ENCODE data around the gene SUFU.
"Not testable (repeated sequence)": the region's sequence is repeated elsewhere in the genome, so short reads cannot be mapped to it uniquely, and the experiment has no call there.

SUFU gene

GRCh38 chr10:102514487-102515311 is 10.9 kb downstream of the SUFU start:
- no peak for DNase-seq (ENCODE audit: low read depth in 2 of 2)

- DNase-seq (ENCODE audit: low read depth in 2 of 2): no peak
Measured at GRCh38 chr10:102515724-102516123, 12.0 kb downstream of the SUFU start.

- DNase-seq (ENCODE audit: low read depth in 2 of 2): no peak
Measured at GRCh38 chr10:102517553-102517952, 13.8 kb downstream of the SUFU start.

- DNase-seq (ENCODE audit: low read depth in 2 of 2): no peak
Measured at GRCh38 chr10:102519246-102519825, 15.6 kb downstream of the SUFU start.

- no peak for DNase-seq (ENCODE audit: low read depth in 2 of 2)
Measured at GRCh38 chr10:102522874-102523249, 19.1 kb downstream of the SUFU start.

GRCh38 chr10:102523250-102524029 is 19.7 kb downstream of the SUFU start:
- DNase-seq (ENCODE audit: low read depth in 2 of 2): no peak

GRCh38 chr10:102524746-102525145 is 21.0 kb downstream of the SUFU start:
- DNase-seq (ENCODE audit: low read depth in 2 of 2): no peak

- DNase-seq (ENCODE audit: low read depth in 2 of 2): no peak
Measured at GRCh38 chr10:102527546-102527945, 23.8 kb downstream of the SUFU start.

GRCh38 chr10:102534333-102534732 is 30.6 kb downstream of the SUFU start:
- DNase-seq (ENCODE audit: low read depth in 2 of 2): no peak

- not testable (repeated sequence) for DNase-seq (ENCODE audit: low read depth in 2 of 2)
Measured at GRCh38 chr10:102534966-102535365, 31.2 kb downstream of the SUFU start.

- no peak for DNase-seq (ENCODE audit: low read depth in 2 of 2)
Measured at GRCh38 chr10:102535481-102536147, 31.8 kb downstream of the SUFU start.

- no peak for DNase-seq (ENCODE audit: low read depth in 2 of 2)
Measured at GRCh38 chr10:102537367-102537766, 33.6 kb downstream of the SUFU start.

GRCh38 chr10:102537948-102538347 is 34.2 kb downstream of the SUFU start:
- DNase-seq (ENCODE audit: low read depth in 2 of 2): no peak

- no peak for DNase-seq (ENCODE audit: low read depth in 2 of 2)
Measured at GRCh38 chr10:102538811-102539210, 35.0 kb downstream of the SUFU start.

GRCh38 chr10:102540023-102540422 is 36.3 kb downstream of the SUFU start:
- DNase-seq (ENCODE audit: low read depth in 2 of 2): no peak

GRCh38 chr10:102542800-102543418 is 39.1 kb downstream of the SUFU start:
- no peak for DNase-seq (ENCODE audit: low read depth in 2 of 2)

- no peak for DNase-seq (ENCODE audit: low read depth in 2 of 2)
Measured at GRCh38 chr10:102545265-102545871, 41.6 kb downstream of the SUFU start.

- DNase-seq (ENCODE audit: low read depth in 2 of 2): no peak
Measured at GRCh38 chr10:102545997-102546396, 42.2 kb downstream of the SUFU start.

- no peak for DNase-seq (ENCODE audit: low read depth in 2 of 2)
Measured at GRCh38 chr10:102546606-102547320, 43.0 kb downstream of the SUFU start.

GRCh38 chr10:102549549-102549948 is 45.8 kb downstream of the SUFU start:
- DNase-seq (ENCODE audit: low read depth in 2 of 2): no peak
